Stimulated activated naive CD4-positive, alpha-beta T cell treated with Interleukin-2 at 50 U/mL for 16 hours (primary cell): ENCODE results near the gene GSTO2.

Source experiments
- DNase-seq: peaks from one replicate; lab custom pipeline; 2025; lab: John Stamatoyannopoulos, UW

The GSTO2 gene

DNA sequence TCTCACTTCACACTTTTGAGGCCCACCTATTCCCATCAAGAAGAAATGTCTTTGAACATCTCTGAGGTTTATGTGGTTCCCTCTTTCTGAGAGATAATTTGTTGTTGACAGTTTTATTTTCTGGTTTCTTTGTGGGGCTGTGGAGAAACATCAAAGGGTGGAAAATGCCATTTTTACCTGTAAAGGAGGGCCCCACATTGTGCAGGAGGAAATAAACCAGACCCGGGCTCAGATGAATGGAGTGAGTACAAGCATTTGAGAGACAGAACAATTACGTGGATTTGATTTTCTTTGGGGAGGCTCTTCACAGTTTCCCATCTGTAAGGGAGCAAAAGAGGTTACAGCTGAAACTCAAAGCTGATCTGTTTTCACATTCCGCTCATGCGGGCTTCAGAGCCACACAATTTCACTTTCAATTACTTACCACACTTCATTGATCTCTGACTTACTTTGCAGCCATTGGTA lies 39.5 kb downstream of the GSTO2 start:
- peak; percentile 12 for DNase-seq

DNA sequence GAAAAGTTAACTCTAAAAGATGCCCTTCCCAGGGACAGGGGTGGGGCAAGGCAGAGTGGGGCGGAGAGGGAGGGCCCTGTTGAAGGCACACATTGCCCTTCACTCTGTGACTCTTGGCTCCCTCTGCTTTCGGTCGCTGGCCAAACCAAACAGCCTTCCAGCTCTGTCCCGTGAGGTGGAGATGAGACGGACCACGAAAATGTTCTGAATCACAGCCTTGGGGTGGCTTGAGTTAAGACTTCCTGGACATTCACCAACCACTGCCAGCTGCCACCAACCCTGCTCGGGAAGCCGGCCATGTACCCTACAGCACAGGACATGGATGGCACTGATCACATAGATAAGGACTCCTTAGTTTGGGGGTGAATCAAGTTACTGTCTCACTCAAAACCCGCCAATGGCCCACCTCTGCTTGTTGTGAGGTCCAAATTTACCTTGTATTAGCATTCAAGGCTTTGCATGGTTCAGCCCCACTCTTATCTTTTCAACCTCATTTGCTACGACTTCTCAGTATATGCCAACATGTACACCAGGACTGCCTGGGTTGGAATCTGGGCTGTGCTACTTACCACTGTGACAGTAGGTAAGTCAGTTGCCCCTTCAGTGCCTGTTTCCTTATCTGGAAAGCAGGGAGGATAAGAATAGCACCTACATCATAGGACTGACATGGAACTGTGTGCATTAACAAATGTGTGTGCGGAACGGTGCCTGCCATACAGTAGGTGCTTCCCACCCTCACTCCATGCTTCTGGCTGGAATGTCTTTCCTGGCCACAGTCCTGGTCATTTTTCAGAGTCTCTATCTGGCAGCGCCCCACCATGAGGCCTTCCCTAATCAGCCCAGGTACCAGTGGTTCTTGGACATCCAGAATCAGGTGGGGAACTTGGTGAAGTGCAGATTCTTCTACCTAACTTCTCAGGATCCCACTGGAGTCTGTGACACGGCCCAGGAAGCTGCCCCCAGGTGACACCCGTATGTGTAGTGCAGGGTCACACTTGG lies 41.3 kb downstream of the GSTO2 start:
- DNase-seq, result no peak

- no peak for DNase-seq
Observed at GRCh38 chr10:104311184-104311720, 42.3 kb downstream of the GSTO2 start.

DNA sequence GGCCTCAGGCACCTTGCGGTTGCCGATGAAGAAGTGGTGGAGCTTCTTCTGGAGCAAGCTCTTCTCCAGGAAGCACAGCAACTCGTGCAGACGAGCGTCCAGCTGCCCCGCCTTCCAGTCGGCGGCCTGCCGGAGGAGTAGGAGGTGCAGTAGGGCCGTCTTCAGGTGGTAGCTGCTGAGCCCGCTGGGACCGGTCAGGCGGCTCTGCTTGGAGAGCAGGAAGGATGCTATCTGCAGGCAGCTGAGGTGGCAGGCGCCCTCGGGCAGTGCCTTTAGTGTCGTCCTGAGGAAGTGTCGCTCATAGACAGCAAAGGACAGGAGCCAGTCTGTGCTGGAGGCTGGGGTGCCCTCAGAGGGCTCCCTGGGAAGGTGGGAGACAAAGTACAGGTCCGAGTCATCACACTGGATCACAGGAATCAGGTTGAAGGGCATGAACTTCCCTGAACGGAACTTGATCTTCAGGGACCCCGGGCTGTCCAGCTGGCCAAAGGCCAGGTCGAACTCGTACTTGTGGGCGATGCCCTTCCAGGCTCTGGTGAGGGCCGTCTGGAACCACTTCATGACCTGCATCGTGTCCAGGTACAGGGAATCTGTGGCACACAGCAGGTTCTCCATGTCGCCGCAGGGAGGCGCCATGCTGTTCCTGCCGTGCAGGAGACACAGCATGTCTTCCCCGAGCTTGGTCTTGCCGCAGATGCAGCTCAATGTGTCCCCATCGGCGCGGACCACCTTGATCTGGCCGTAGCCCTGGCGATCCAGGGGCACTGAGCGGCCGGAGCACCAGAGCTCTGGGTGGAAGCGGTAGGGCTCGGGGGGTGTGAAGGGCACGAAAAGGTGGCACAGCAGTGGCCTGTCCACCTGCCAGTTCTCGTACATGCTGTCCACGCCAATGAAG lies 45.9 kb downstream of the GSTO2 start:
- no peak for DNase-seq

GRCh38 chr10:104315486-104315921 lies 46.5 kb downstream of the GSTO2 start:
- no peak for DNase-seq

DNA sequence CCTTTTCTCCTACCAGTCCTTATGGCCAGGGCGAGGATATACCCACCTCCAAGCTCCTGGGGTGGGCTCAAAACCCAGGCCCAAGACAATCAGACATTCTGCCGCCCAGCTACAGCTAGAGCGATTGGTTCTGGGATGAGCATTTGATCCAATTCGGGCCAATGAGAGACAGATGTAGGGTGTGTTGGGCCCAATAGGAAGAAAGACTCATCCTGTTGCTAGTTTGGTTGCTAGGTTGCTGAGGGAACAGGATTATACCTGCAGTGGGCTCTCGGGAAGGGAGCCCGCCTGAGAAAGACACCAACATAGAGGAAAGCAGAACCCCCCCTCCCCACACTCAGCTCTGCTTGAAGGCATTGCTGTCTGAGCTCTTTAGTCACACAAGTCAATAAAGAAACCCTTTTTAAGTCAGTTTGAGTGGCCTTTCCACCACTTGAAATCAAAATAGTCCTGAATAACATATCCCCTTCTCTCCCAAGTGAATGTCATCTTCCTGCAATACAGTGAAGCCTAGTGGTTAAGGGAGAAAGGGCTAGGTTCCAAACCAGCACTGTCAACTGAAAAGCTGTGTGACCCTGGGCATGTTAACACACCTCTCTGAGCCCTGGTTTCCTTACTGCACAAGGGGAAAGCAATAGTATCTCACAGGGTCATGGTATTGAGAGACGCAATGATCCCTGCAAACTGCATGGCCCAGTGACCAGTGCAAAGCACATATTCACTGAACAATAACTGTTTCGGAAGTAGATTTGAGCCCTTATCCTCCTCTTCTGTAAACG lies 47.5 kb downstream of the GSTO2 start:
- DNase-seq, result no peak

DNA sequence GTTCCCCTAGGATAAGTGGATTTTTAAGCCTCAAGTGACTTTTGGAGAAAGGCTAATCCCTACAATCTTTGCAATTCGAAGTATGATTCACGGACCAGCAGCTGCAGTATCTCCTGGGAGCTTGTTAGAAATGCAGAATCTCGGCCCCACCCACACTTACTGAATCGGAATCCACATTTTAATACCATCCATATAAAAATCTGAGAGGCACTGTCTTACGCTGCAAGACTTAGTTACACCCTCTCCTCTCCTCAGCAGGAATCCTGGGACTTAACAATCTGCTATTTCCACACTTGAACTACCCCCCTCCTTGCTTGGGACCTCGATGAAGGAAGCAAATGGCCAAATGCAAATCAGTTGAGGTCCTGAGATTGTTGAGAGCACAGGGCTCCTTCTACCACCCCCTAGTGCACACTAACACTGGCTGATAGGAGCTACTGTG lies 48.3 kb downstream of the GSTO2 start:
- no peak for DNase-seq

- DNase-seq, result no peak
Observed at GRCh38 chr10:104317726-104318299, 48.8 kb downstream of the GSTO2 start.

DNA sequence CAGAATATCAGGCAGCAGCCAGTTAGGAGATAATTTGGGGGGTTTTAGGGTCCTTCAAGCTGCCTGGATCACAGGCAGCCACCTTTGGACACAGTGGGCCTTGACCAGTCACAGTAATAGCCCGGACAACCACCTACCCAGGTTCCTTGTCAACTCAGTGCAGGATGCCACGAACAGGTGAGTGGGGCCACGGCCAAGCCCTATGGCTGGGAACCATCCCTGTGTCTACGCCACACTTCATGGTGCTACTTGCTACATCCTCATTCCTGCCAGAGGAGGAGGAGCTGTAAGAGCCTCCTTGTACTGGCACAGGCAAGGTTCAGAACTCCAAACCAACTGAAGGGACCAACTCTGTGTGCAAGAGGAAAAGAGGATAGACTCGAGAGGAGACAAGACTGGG lies 49.3 kb downstream of the GSTO2 start:
- no peak for DNase-seq

GRCh38 chr10:104318810-104319741 lies 50.1 kb downstream of the GSTO2 start:
- DNase-seq, result no peak

GRCh38 chr10:104321226-104321625 lies 52.2 kb downstream of the GSTO2 start:
- no peak for DNase-seq

GRCh38 chr10:104321725-104322415 lies 52.9 kb downstream of the GSTO2 start:
- no peak for DNase-seq

GRCh38 chr10:104322416-104322782 lies 53.4 kb downstream of the GSTO2 start:
- no peak for DNase-seq

DNA sequence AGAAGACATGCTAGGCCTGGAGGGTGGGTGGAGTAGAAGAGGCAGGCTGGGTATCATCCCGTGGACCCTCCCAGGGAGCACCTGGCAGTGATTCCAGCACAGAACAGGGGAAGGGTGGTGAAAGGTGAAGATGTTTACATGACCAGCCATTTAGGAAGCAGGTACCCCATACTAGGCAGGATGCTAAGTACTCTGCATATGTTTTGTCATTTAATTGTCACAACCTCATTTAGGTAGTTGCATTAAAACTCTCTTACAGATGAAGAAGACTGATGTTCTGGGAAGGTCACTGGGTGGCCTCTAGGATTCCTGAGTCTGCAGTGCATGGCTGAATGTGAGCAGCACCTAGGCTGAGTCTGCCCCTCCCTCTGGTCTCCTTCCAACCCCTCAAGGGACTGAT lies 54.1 kb downstream of the GSTO2 start:
- no peak for DNase-seq

GRCh38 chr10:104323760-104324201 lies 54.8 kb downstream of the GSTO2 start:
- DNase-seq, result no peak

- no peak for DNase-seq
Observed at GRCh38 chr10:104324221-104324686, 55.3 kb downstream of the GSTO2 start.

DNA sequence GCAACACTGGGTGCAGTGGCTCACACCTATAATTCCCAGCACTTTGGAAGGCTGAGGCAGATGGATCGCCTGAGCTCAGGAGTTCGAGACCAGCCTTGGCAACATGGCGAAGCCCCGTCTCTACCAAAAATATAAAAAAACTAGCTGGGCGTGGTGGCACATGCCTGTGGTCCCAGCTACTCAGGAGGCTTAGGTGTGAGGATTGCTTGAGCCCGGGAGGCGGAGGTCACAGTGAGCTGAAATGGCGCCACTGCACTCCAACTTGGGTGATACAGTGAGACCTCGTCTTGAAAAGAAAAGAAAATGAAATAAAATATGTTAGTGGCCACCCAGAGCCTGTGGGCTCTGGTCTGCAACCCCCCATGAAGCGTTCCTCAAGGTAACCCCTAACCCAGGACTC lies 55.9 kb downstream of the GSTO2 start:
- DNase-seq, result no peak

DNA sequence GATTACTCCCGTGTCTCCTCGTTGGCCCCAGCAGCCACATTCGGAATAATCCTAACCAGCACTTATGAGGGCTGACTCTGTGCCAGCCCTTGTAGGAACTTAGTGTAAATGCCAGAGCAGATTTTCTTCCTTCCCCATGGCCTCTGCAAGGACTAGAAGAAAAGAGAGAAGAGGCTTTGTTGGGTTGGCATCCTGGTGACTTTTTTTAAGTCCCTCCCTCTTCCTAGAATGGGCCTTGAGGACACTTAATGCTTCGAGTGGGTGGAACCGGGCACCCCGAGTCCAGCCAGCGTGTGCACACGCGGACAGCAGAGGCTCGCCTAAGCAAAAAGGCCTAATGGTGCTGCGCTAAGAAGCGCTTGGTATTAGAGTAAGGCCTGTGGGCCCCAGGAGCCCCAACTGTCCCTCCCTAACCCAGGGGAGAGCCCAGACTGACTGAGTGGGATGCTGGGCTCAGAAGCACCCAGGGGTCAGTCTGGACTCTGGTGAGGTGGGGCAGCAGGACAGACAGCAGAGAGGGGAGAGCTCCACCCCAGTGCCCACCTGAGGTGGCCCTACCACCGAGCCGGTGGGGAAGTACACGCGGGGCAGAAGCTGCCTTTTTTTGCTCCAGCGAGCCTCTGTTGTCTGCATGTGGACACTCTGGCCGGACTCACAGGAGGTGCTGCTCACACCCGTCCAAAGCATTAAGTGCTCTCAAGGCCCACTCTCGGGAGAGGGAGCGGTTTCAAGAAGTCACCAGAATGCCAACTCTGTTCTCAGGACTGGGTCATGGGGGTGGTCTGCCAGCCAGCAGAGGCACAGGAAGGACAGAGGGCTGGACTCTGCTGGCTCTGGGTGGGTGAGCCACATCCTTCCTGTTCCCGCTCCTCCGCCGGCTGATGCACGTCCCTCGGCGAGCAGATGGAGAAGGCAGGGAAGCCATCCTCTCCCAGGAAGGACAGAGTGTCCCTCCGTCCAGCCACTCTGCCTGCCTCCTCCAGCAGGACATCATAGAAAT lies 56.8 kb downstream of the GSTO2 start:
- no peak for DNase-seq
